T-helper 2 cell treated with Interferon-gamma antibody and Interleukin-4, amounts not matched to agents 100 ng/mL and 5 ng/mL, for 36 hours (primary cell): ENCODE results near the gene MALSU1. TPM values are rescaled to one million over a fixed set of nuclear protein-coding genes. Genes with fewer than 3 reads are reported as not detected.
"Not testable (repeated sequence)": the region's sequence is repeated elsewhere in the genome, so short reads cannot be mapped to it uniquely, and the experiment has no call there.

Experiments
- intact Hi-C: fragments of 100-400 bp; cut with micrococcal nuclease; formaldehyde crosslinking; loops from one replicate; pipeline ENCODE4 v1.15.1; 2023
- total RNA-seq: library from RNA; stranded (reverse); gene quantifications from 2 replicates; pipeline ENCODE4 v1.2.3, GENCODE V29; 2022

Gene MALSU1
- total RNA-seq, 1 donor from 2014 or later, result 56.3 TPM

GRCh38 chr7:23285657-23286646, 13.2 kb upstream of the MALSU1 start:
- intact Hi-C loops, result no loop called here

DNA sequence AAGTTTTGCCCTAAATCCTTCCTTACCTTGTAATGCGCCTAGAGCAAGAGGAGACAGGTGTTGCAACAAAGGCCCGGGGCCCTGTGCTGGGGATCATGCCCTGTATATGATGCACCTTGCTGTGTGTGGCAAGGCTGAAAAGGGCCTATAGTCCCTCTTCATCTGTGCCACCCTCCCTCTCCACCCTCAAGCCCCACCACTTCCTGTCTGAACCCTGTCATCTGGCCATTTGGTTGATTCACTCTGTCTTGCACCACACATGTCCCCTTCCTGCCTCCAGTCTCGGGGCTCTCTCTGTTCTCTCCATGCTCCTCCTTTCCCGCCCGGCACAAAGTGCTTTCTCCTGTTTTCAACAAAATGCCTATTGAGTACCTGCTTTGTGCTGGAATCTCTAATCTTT, 11.5 kb upstream of the MALSU1 start:
- intact Hi-C loops, result no loop called here

GRCh38 chr7:23290993-23291392, 8.1 kb upstream of the MALSU1 start:
- intact Hi-C loops, result no loop called here

DNA sequence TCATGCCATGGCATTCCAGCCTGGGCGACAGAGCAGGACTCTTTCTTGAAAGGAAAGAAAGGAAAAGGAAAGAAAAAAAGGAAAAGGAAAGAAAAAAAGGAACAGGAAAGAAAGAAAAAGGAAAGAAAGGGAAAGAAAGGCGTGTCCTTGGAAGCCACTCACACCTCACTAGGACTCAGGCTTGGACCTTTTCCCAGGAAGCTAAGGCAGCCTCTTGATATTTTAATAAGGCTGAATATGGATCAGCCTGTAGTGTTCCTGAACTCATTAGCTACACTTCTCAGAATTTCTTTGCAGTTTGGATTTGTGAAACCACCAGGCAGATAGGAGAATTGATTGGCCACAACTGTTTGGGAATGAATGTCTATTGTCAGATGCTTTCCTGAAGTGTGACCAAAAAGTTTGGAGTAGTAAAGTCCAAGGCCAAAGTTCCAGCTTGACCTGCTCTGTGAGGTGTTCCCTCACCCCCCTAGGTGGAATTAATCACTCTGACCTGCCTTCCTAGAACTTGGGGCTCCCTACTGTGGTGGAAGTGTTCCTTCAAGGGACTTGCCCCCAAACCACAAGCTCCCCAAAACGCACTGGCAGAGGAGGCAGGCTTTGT, 7.1 kb upstream of the MALSU1 start:
- intact Hi-C loops, result no loop called here

DNA sequence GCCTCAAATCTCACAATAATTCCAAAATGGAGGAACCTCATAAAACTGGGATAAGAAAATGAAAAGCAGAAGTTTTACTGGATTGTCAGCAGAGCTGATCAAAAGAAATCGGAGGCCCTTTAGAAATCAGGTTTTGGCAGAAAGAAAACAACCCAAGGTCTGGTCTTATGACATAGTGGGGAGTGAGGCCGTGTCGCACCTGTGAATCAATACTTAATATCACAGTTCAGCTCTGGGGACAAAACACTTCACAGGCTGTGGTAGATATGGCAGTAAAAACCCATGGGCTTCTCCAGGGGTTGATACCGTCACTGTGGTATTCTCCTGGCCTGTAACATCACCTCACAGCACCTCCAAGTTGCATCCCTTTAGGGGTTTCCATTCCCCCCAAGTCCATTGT, 6.5 kb upstream of the MALSU1 start:
- intact Hi-C loops, result no loop called here

DNA sequence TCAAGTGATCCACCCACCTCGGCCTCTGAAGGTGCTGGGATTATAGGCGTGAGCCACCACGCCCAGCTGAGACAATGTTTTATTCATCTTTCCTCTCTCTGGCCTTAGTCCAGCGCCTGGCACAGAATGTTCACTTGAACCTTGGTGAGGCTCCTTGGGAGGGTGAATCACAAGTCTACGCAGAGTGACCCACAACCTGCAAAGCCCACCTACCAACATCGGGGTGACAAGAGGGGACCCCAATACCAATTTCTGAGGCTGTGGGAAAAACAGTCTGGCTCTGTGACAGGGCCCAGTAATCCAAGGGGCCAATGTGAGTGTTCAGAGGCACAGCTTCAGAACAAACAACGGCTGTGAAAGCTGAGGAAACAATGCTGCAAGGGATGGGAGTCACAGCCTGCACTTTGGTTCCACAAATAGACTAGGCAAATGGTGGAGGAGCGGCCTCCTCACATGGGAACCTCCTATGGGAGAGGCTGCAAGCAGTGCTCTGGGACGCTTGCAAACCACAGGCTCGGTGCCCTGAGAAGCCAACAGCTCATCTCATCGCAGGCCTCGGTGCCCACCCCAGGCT, 5.6 kb upstream of the MALSU1 start:
- intact Hi-C loops, result no loop called here

DNA sequence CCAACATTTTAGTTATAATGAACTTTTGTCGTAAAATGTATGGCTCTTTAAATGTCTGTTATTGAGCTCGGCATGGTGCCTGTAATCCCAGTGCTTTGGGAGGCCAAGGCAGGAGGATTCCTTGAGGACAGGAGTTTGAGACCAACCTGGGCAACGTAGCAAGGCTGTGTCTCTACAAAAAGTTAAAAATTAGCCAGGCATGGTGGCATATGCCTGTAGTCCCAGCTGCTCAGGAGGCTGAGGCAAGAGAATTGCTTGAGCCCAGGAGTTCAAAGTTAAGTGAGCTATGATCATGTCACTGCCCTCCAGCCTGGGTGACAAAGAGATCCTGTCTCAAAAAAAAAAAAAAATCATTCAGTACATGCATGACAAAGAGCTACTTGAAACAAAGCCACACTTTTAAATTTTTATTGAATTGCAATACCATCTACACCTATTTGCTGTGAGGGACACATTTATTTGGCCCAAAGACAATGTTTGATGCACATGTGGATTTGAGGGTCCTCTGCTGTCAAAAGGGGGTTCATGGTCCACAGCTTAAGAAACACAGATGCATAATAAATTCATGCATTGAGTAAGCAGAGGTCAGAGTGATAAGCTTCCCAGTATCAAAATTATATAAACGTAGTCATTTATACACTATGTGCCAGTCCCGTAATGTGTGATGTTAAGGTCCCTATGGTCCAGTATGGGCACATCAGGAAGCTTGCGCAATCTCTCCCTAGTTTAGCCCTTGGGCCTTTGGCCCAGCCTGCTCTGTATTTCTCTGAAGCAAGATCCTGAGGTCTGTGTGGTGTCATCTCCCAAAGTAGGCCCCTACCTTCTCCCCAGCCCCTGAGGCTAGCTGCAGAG, 4.4 kb upstream of the MALSU1 start:
- intact Hi-C loops, result loop anchor here (5.0 kb wide), 1 partner anchor 472 kb away; the partner anchor contains the start of gene TOMM7

DNA sequence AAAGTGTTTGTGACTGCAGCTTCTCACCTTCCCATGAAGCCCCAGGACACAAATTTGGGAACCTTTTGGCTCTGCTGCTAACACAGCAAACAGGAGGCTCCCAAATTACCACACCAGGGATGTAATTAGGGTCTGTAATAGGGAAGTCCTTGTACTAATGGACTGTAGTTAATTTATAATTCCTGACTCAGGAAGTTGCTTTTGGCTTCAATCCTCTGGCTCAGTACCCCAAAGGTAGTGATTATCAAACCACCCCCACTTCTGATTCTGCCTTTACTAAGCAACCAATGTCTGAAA, 3.8 kb upstream of the MALSU1 start:
- intact Hi-C loops, result loop anchor here (5.0 kb wide), 1 partner anchor 473 kb away; the partner anchor contains the start of gene TOMM7

GRCh38 chr7:23298141-23298881, 828 bp upstream of the MALSU1 start:
- intact Hi-C loops, result loop anchor here (2.0 to 5.0 kb wide), 2 partner anchors 58 to 476 kb away; partner anchors contain the start of gene TOMM7

- intact Hi-C loops, result loop anchor here (1.0 to 5.0 kb wide), 9 partner anchors 23 to 478 kb away; partner anchors contain the start of genes KLHL7 and TOMM7
Measured at GRCh38 chr7:23299770-23300300, 696 bp downstream of the MALSU1 start.

DNA sequence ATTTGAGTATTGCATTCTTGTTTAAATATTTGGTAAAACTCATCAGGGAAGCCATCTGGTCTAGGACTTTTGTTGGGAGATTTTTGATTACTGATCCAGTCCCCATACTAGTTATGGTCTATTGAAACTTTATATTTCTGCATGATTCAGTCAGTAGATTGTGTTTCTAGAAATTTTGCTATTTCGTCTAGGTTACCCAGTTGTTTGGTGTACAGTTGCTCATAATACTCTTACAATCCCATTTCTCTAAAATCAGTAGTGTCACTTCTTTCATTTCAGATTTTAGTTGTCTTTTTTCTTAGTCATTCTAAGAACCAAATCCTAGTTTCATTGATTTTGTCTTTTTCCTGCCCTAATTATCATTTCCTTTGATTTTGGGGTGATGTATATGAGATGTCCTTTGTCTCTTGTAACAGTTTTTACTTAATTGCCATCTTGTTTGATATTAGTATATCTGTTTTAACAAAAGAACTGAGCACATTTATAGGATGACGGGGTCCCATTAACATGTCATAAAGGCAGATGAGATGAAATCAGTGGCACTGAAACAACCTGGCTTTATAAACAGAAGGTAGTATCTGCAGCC, 7.9 kb downstream of the MALSU1 start:
- intact Hi-C loops, result no loop called here

DNA sequence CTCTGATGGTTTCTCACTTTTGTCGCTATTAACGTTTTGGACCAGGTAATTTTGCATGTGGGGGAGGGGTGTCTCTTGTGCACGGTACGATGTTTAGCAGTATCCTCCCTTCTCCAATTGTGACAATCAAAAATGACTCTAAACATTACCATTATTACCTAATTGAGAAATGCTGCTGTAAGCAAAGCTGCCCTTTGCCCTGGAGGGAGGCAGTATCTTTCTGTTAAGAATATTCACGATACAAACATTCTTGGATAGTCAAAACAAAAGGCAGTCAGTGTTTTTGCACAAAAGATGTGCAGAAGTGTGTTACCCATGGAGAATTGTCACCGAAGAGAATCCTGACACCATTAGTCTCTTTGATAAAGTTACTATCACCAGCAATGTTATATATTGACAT, 9.6 kb downstream of the MALSU1 start:
- intact Hi-C loops, result no loop called here

GRCh38 chr7:23312141-23312540, 13.0 kb downstream of the MALSU1 start:
- intact Hi-C loops, result not testable (repeated sequence)

- intact Hi-C loops, result no loop called here
Measured at GRCh38 chr7:23315366-23315765, 16.2 kb downstream of the MALSU1 start.

DNA sequence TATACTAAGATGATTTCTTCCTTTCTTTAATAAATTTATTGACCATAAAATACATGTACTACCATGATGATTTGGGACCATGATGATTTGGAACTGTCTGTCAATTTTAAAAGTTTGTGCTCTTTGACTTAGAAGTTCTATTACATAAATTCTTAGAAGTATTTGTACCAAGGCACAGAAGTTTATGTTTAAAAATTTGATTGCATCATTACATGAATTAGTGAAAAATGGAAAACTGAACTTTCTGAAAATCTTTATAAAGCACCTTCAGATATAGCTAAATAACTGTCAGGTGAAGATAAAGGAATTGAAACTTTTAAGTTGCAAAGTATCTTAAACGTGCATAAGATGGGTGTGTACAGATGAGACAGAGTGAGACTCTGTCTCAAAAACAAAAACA, 32.0 kb downstream of the MALSU1 start:
- intact Hi-C loops, result no loop called here

DNA sequence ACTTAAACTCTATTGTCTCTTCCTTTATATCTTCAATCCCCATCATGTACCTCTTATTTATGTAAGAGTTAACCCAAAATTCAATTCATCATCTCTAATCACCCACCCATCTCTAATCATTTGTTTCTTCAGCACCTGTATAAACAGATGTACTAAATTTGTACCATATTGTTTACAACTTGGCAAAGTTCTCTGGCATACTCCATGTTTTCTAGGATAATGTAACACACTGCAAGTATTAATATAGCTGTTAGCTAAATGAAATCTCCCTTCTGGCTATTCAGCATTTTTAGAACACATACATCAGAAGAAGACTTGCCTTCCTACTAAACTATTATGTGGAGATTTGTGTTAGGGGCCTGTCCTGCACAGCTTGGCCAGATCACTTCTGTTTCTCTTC, 33.1 kb downstream of the MALSU1 start:
- intact Hi-C loops, result no loop called here

GRCh38 chr7:23332910-23333612, 33.9 kb downstream of the MALSU1 start:
- intact Hi-C loops, result no loop called here

GRCh38 chr7:23333671-23334246, 34.6 kb downstream of the MALSU1 start:
- intact Hi-C loops, result no loop called here
